HG02943 (cell line): Measurements from ENCODE around the gene SEC61A1.

Experiments
- ATAC-seq: cut with Tn5 transposase; IDR thresholded peaks from one replicate; pipeline ENCODE4 v1.9.1; 2021; ENCODE audit warnings: mild to moderate bottlenecking, low read depth, moderate library complexity; ENCODE audit not compliant: unreplicated experiment

The SEC61A1 gene

DNA sequence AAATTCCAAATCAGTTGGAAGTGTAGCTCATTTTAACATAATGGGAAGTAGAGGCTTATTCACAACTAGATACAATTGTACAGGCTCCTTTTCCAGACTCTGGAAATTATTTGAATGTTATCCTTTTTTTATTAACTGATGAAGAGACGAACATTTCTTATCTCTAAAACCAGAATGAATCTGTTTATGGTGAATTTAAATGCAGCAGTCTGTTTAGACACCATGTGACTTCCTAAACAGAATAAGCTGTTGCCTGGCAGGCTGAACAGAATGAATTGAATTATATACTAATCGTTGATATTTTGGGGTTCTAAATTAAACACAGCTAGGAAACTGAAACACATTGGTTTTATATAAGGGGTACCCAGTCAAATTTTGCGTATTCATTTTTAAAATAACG, 4.0 kb downstream of the SEC61A1 start:
- no peak for ATAC-seq

DNA sequence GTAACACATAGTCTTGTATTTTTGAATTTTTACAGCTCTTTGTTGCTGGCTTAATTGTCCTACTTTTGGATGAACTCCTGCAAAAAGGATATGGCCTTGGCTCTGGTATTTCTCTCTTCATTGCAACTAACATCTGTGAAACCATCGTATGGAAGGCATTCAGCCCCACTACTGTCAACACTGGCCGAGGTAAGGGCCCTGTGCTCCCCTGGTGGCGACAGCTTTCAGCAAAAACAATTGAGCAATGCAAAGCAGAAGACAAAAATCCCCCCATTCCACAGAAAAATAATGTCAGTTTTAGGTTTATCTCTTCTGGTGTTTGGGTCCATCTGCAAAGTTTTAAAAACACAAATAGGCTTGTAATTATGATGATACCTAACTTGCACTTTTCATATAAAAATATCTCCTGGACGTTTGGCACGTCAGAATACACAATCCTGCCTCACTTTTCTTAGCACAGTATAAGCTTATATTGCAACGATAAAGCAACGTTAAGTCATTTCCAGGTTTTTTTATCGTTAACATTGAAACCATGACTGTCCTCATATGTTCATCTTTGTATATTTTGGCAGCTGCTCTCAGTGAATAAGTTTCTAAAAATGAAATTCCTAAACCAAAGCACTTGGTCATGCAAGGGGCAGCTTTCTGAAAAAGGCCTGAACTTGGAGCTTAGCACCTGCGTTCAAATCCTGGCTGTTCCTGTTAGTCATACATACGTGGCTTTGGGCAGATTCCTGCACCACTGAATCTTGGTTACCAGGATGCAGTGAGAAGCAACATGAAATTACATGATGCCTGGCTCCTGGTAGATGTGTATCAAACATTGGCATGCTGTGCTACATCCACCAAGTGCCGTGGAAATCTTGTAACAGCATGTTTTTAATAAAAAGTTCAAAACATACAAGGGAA, 8.5 kb downstream of the SEC61A1 start:
- no peak for ATAC-seq

DNA sequence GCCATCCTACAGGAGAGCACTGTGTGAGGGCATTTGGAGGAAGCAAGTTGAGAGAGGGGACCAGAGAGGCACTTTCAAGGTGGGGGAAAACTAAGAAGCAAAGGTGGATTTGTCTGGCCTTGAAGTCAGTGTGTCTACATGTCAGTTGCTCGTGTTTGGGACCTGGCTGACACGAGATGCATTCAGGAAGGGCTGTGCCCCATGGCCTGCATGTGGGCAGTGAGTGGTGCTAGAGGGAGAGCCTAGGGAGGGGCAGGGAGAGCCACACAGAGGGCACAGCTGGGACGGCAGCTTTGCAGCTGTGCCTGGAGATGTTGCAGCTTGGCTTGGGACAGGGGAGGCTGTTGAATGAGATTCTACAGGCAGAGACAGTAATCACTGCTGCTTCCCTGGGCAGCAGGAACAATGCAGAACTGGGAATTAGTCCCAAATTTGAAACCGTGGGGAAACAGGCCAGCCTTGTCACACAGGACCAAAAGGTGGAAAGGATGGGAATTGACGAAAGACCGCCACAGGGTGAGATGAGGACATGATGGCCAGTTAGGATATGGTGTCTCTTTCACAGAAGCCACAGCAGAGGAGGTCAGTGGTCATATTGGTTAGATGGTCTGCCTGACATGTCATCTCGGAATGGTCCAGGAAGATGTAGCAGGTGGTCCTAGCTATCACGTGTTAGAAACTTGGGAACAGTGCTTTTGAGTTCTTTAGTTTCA, 10.0 kb downstream of the SEC61A1 start:
- ATAC-seq, result no peak

DNA sequence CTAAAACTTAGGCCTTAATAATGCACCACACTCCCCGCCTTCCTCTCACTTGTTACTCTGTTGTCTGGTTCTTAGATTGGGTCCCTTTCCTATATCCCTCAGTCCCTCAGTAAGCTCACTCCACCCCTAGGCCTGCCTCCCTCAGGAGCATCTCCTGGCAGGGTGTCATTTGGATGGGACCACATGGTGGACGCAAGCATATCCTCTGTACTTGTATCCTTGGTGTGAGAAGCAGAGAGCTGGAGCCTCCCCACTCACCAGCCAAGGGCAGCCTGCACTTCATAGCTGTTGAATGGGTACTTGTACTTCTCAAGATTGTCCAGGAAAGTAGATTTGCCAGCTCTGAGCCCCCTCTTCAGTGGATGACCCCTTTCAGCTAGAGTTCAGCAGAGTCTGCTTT, 11.6 kb downstream of the SEC61A1 start:
- ATAC-seq, result no peak

DNA sequence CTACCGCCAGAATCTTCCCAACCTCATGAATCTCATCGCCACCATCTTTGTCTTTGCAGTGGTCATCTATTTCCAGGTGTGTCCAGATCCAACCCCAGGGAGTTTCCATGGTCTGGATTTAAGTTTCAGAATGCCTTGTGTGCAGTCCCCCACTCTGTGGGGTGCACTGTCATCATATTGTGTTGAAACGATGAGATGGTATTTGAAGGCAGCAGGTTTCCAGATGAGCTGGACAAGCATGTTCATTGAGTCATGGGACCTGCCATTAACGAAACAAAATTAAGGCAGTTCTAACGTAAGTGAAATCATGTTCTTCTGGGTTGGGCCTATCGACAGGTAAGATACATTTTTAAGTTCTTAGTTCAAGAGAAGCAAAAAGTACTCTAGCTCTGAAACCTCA, 12.7 kb downstream of the SEC61A1 start:
- no peak for ATAC-seq

DNA sequence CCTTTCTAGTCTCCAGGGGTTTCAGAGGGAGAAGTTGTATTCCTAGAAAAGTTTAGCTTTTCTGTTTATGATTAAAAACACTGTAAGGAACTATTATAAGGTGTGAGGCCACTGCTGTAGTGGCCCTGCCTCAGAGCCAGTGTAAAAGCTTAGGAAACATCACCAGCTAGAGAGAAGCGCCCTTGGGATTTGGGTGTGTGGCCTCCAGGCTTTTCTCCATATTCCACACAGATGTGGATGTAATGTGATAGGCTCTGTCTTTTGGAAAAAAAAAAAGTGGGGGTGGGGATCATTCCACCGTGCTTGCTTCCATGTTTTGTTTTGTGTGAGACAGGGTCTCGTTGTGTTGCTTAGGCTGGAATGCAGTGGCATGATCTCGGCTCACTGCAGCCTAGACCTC, 13.9 kb downstream of the SEC61A1 start:
- ATAC-seq, result no peak

DNA sequence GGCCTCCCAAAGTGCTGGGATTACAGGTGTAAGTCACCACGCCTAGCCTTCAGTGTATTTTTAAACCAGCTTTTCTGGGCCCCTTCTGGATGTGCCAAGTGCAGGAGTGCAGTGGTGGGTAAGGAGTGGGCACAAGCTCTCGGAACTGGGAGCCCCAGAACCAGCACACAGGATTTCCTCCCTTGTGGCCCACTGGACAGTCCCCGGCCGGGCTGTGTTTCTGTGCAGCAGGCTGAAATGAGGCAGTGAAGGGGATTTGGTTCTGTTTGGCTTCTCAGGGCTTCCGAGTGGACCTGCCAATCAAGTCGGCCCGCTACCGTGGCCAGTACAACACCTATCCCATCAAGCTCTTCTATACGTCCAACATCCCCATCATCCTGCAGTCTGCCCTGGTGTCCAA, 14.4 kb downstream of the SEC61A1 start:
- ATAC-seq, result no peak

DNA sequence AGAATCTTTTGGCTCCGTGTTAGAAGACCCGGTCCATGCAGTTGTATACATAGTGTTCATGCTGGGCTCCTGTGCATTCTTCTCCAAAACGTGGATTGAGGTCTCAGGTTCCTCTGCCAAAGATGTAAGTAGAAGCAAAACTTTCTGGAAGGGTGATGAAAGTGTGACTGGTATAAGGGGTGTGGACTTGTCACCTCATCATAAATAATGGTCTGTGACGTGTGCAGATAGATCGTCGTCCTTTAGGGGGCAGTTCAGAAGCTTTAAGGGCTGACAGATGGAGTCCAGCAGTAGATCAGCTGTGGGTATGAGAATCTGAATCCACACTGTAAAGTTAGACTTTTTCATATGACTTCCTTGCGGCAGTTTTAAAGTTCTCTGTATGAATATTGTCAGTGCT, 15.3 kb downstream of the SEC61A1 start:
- no peak for ATAC-seq

DNA sequence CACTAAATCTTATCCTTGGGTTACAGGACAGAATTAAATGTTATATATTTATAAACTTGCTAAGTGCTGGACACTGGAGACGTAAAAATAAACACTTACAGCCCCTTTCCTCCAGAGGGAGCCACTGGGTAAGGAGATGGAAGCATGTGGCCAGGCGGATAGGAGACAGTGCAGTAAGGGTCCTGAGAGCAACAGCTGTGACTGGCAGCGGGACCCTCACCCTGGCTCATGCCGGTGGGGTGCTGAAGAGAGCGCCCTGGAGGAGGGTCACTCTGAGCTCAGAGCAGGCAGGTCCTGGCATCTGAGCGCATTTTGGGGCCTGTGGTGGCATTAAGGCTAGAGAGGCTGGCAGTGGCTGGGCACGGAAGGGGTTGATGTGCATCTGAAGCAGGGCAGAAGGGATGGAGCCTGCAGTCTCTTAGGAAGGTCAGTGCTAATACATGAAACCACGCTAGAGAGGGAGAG, 16.0 kb downstream of the SEC61A1 start:
- ATAC-seq, result no peak

DNA sequence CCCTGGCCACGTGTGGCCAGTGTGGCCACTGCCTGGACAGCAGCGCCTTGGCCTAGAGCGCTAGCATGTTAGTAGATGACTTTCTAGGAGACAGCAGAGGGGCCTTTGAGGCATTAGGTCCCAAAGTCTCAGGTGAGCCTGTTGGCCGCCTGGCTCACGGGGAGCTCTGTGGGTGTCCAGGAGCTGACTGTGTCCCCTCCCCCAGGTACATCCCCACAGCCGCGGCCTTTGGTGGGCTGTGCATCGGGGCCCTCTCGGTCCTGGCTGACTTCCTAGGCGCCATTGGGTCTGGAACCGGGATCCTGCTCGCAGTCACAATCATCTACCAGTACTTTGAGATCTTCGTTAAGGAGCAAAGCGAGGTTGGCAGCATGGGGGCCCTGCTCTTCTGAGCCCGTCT, 17.0 kb downstream of the SEC61A1 start:
- ATAC-seq, result no peak

DNA sequence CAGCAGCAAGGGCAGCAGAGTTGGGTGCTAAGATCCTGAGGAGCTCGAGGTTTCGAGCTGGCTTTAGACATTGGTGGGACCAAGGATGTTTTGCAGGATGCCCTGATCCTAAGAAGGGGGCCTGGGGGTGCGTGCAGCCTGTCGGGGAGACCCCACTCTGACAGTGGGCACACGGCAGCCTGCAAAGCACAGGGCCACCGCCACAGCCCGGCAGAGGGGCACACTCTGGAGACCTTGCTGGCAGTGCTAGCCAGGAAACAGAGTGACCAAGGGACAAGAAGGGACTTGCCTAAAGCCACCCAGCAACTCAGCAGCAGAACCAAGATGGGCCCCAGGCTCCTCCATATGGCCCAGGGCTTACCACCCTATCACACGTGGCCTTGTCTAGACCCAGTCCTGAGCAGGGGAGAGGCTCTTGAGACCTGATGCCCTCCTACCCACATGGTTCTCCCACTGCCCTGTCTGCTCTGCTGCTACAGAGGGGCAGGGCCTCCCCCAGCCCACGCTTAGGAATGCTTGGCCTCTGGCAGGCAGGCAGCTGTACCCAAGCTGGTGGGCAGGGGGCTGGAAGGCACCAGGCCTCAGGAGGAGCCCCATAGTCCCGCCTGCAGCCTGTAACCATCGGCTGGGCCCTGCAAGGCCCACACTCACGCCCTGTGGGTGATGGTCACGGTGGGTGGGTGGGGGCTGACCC, 18.8 kb downstream of the SEC61A1 start:
- no peak for ATAC-seq

DNA sequence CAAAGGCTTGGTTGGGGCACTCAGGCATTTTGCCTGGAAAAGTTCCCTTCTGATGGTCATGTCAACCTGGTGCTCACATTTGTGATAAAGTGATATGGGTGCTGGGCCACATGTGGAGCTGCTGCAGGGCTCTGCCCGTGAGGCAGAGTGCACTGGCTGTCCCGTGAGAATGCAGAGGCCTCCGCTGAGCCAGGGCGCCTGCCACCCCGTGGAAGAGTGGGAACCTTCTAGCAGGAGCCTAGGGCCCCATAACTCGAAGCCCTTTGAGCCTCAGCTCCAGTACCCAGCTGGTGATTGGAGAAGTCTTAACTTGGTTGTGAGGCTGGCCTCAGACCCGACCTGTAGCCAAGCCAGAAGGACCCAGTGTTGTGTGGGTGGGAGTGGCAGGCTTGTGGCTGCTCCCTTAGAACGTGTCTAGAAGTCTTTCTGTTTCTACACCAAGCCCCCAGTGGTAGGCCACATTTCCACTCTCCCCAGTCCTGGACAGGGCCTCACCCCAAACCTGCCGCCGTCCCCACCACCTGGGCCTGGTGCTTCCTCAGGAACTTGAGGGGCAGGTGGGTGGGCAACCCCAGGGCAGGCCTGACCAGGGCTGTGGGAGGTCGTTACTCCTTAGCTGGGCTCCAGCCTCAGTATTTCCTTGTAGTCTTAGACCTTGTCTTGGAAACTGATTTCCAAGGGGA, 19.7 kb downstream of the SEC61A1 start:
- no peak for ATAC-seq

DNA sequence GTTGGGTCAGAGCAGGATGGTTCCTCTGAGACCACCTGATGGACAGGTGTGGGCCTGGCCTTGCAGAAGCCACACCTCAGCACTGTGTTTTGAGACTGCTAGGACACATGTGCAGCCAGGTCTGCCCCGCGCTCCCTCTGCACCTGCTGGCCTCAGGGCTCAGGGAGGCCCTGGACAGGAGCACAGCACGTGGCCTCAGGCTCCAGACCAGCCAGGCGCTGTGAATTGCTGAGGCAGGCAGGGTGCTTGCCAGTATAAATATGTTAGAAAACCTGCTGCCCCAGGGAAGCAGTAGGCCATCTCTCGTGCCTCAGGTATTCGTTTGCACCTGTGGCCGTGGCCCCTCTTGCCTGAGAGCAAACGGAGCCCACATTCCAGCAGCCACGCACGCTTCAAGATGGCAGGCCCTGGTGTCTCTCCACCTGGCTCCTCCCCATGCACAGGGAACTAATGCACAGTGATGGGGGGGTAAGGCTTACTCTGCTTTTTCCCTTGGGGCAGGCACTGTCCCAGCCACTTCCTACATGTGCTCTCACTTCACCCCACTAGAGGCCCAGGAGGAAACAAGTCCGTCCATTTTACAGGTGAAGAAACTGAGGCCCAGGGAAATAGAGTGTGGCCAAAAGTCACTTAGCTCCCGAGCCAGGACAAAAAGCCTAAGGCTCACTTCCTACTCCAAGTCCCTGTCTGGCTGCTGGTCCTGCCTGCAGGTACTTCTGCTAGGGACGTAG, 20.4 kb downstream of the SEC61A1 start:
- ATAC-seq, result no peak

DNA sequence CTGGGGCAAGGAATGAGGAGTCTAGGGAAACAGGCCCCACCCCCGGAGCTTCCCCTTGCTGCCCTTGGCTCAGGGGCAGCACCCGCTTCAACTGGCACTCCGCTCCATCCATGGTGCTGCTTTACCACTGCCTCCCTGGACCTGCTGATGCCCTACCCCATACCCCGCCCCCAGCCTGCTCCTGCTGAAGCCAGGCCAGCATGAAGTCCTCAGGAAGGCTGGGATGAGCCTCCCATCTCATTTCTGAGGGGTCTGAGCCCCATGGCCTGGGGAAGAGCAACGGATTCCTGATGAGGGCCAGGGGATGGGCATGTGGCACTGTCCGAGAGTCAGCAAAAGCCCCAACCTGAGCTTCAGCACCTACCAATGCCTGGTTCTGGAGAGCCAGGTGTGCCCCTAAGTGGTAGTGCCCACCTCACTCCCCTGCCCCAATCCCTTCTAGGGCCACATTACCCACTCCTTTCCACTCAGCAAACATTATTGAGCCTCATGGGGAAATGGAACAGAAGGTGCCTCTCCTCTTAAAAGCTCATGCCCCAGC, 21.0 kb downstream of the SEC61A1 start:
- no peak for ATAC-seq

DNA sequence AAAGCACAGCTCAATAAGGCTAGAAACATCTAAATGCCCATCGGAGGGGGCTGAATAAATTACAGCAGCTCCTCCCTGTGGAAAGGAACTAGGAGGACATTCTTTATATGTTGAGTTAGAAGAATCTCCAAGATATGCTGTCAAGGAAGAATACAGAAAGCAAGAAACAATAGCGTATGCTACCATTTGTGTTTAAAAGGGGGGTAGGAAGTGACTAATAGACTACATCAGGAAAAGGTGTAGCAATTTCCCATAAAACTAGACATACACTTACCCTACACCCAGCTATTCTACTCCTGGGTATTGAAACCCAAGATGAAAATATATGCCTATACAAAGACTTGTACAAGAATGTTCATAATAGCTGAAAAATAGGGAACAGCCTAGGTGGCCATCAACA, 21.6 kb downstream of the SEC61A1 start:
- no peak for ATAC-seq

DNA sequence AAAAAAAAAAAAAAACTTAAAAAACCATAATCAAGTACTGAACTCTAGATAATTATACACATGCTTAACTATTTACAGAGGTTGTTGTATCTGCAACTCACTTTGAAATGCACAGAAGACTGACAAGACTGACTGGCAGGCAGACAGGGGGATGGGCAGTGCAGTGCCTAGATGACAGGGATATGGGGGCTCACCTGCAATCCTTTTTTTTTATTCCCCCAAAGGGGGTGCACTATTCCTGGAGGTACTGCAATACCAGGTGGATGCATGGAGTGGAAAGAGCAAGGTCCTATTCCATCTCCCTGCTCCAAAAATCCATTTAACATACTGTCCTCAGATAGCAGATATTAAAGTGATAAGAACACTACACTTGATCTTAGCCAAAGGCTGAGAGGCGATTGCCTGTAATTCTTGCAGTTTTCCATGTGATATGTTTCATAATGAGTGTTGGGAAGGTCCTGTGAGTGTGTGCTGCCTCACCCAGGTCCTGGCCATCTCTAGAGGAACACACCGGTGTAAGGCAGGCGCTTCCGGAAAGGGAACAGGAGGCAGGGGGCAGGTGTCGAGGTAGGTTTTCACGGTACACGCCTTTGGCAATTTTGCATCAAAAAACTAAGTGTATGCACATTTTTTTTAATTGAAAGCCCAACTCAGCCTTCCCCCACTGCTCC, 22.7 kb downstream of the SEC61A1 start:
- ATAC-seq, result no peak

DNA sequence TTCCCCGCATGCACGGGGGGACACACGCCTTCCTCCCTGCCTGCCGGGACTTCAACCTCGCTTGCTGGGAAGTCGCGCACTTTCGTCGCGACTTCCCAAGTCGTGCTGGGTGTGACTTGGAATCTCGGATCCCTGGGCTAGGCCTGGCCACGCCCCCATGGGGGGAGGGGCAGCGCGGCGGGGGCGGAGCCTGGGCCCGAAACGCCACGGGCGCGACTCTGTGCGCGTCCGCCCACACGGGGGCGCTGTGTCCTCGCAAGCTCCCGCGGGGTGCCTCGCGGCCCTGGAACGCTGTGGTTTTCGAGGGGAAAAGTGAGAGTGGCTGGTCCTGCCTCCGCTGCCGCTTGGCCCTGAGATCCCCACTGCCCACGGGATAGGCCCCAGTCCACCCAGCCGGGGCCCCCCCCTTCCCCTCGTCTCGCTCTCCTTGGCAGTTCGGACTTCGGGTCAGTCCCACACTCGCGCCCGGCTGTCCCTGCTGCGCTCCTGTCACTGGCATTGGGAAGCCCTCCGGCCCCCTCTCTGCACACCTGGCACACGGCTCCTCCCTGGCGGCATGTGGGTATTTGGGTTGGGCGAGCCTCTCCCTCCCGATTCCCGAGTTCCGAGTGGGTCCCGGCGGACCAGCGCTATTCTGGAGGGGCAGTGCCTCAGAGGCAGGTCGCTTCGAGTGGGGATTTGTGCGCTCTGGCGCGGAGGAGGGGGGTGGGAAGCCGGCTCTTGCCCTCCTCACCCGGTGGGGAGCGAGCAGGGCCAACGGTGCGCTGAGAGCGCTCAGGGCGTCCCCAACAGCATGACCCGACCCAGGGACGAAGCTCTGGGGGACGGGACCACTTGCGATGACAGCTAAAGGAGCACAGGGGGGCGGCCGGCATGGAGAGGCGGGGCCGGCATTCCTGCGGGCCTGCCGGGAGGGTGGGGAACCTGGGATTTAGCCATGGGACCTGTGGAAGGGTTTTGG, 23.6 kb downstream of the SEC61A1 start:
- no peak for ATAC-seq
